DLD1 (cell line): ENCODE measurements around the gene PLEKHD1.

ENCODE experiments used
- in situ Hi-C: cut with HindIII; loops from 2 replicates; pipeline ENCODE4 v1.10.0; 2017; ENCODE audit warnings: low sequenced_read_pairs

PLEKHD1 gene

DNA sequence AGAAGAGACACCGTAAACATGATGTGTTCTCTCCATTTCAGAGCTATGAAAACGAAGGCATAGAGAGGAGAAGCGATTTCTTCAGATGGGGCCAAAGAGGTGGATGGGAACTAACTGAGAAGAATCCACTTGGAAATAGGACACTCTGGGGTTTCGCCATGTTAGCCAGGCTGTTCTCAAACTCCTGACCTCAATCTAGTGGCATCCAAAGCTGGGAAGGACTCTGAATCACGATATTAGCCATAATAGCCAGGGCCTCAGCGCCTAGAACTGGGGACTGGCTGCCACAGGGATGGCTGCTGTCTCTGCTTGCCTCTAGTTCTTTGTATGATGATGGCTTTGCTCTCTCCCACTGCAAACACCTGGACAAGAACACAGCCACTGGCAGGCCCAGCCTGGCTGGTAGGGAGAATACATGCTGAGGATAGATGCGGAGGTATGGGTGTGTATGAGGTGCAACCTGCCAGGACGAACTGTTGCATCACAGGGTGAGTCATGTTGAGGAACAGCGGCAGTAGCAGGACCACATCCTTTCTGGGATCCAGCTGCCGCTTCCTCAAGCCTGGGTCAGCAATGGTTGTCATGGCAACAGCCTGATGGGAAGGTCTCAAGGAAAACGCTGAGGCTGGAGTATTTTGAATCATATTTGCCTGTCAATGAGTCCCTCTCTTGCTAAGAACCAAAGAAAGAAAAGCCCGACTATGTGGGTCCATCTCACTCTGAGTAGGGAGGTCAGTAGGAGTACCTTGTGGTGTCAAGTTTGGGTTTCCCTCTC is 59.0 kb downstream of the PLEKHD1 start:
- in situ Hi-C loops: no loop called here

- in situ Hi-C loops: no loop called here
Measured at GRCh38 chr14:69547701-69548348, 63.3 kb downstream of the PLEKHD1 start.

DNA sequence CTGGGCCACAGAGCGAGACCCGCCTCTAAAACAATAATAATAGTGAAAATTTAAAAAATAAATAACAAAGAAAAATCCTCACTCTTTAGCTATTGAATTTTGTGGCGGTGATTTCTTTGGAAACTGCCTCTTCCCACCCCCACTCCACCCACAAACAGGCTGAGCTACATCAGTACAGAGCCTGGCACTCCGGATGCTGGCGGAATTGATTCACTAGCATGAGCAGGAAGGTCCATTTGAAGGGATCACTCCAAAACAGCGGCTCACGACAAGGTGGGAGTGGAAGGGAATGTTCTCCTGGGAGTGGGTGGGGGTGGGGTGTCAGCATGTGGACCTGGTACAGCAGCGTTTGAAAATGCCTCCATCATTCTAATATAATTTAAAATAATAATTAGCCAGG is 64.0 kb downstream of the PLEKHD1 start:
- in situ Hi-C loops: no loop called here

DNA sequence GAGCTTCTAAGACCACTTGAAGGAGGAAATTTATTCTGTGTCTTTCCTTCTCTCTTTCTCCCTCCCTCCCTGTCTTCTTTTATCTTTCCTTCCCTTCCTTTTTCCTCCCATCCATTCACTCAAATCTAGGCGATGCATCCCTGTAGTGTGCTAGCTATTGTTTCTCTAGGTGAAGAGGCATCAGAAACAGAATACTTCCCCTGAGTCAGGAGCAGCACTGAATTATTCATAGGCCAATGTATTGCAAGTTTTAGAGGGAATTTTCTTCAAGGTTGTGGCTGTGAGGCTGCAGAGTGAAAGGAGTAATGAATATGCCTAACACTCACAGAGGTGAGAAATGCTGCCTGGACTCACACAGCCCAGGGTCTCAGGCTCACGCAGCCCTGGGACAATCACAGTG is 67.0 kb downstream of the PLEKHD1 start:
- in situ Hi-C loops: no loop called here

DNA sequence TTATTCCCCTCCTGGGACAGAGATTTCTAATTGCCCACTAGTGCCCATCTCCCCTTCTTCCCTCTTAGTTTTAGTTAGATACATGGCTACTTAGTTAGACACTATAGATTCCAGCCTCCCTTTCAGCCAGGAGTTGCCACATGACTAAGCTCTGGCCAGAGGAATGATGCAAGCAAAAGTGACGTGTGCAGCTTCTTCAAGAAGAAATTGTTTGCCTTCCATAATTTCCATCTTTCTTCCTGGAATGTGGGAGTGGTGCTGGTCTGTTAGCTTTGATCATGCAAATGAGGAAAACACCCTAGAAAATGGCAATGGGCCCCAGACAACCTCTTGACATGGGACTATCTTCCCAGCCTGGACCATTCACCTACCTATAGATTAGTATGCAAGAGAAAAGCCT is 68.7 kb downstream of the PLEKHD1 start:
- in situ Hi-C loops: no loop called here

DNA sequence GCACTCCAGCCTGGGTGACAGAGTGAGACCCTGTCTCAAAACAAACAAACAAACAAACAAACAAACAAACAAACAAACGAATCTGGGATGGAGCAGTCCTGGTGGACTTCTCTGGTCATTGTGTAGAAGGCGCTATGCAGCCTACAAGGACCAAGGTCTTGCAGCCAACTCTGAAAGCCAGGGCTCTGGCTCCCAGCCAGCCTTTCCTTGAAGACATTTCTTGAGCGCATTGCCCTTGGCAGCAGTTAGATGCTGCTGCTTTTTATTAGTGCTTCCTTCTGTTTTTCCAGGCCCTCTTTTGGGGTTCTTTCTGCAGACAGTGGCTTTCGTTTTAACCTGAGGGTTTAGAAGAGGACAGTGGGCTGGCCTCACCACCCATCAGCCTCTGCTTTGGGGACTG is 70.0 kb downstream of the PLEKHD1 start:
- in situ Hi-C loops: no loop called here

DNA sequence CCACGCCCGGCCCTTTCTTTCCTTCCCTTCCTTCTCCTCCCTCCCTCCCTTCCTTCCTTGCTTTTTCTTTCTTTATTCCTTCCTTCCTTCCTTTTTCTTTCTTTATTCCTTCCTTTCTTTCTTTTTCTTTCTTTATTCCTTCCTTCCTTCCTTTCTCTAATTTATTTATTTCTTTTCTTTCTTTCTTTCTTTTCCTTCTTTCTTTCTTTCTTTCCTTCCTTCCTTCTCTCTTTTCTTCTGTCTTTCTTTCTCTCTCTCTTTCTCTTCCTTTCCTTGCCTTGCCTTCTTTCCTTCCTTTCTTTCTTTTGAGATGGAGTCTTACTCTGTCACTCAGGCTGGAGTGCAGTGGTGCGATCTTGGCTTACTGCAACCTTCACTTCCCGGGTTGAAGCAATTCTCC is 74.2 kb downstream of the PLEKHD1 start:
- in situ Hi-C loops: no loop called here

GRCh38 chr14:69559581-69560011 is 75.1 kb downstream of the PLEKHD1 start:
- in situ Hi-C loops: no loop called here

- in situ Hi-C loops: no loop called here
Measured at GRCh38 chr14:69560826-69561225, 76.3 kb downstream of the PLEKHD1 start.

DNA sequence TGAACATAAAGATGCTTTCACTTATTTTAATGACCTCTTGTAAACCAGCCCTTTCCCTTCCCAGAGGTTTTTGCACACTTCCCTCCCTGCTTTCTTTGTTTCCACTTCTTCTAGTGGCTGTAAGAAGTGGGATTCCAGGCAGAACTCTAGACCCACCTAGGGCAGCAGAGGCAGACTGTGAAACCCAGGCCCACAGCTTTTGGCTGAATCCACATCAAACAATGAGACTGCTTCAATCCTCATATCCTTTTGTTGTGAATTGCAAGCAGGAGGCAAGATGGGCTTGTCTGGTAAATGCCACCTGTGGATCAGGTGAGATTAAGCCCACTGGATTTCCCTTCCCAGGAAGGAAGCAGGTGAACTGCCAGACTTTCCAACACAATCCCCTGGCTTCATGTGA is 77.4 kb downstream of the PLEKHD1 start:
- in situ Hi-C loops: no loop called here

GRCh38 chr14:69567563-69567962 is 83.0 kb downstream of the PLEKHD1 start:
- in situ Hi-C loops: no loop called here

DNA sequence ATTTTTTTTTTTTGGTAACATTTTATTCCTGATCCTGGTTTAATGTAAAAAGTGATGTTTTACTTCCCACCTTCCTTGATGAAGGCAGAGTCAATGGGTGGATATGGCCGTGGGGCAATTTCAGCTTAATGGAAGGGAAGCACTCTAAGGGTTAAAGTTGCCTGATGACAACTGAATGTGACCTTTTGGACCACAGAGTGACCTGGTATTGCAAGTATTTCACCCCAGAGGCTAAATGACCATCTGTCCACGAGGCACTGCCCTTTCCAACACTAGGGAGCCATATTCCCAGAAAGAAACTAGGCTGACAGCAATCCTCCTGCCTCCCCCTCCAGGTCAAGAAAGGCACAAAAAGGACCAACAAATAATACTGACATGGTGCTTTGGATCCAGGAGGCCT is 85.3 kb downstream of the PLEKHD1 start:
- in situ Hi-C loops: no loop called here

DNA sequence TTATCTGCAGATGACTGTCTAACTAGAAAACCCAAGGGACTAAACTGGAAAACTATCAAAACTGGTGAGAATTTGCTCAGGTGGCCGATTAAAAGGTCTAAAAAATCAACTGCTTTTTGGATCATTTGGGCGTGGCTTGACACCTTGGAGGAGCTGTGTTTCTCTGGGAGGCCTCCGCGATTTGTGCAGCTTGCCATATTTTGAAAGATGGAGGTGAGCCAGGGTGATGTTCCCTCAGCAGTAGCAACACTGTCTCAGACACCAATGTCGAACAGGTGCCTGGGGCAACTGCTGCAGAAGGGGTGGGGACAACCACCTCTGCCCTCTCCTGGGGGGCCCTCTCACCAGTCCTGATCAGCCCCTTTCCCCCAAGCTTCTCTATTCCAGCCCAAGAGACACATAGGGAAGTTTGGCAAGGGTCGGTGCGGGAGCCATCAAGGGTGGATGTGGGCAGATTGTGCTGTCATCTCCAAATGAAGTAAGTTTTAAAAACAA is 86.4 kb downstream of the PLEKHD1 start:
- in situ Hi-C loops: no loop called here

DNA sequence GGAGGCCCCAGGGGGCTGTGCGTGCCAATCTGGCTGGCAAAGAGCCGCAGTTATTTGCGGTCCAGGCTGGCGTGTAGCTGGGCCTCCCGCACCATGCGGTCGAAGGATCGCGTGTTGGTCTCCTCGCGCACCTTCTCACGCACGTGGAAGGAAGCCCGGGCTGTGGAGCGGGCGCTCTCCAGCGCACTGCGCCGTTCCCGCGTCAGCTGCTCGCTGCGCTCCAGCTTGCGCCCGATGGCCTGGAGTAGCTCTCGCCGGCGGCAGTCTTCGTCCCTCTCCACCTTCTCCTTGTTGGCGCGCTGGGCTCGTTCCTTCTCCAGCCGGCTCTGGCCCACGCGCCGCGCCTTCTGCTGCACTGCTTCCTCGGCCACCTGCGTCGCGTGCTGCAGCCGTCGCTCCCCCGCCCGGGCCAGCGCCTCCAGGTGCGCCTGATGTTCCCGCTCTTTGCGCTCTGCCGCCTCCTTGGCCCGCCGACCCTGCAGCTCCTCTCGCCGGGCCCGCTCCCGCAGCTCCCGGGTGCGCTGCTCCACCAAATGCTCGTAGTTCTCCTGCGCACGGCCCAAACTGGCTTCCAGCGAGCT is 87.0 kb downstream of the PLEKHD1 start:
- in situ Hi-C loops: no loop called here

- in situ Hi-C loops: no loop called here
Measured at GRCh38 chr14:69572030-69572840, 87.7 kb downstream of the PLEKHD1 start.

- in situ Hi-C loops: no loop called here
Measured at GRCh38 chr14:69572841-69573135, 88.3 kb downstream of the PLEKHD1 start.

GRCh38 chr14:69573205-69573830 is 88.8 kb downstream of the PLEKHD1 start:
- in situ Hi-C loops: no loop called here

DNA sequence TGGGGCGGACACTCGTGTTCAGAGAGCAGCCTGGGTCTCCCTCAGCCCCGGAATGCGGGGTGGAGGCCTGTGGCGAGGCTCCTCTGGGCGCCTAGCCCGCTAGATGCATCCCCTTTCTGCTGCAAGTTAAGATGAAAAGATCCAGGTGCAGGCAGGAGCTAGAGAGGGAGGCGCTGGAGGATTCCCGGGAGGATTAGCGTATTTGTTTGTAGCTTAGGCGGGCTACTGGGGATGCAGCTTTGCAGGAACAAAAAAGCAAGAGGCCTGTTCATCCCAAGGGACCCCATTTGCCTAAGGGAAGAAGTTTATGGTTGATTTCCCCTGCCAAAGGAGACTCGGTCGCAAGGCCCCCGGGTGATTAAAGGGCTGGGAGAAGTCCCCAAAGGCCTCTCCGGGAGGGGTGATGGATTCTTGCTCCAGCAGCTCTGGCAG is 89.3 kb downstream of the PLEKHD1 start:
- in situ Hi-C loops: no loop called here

DNA sequence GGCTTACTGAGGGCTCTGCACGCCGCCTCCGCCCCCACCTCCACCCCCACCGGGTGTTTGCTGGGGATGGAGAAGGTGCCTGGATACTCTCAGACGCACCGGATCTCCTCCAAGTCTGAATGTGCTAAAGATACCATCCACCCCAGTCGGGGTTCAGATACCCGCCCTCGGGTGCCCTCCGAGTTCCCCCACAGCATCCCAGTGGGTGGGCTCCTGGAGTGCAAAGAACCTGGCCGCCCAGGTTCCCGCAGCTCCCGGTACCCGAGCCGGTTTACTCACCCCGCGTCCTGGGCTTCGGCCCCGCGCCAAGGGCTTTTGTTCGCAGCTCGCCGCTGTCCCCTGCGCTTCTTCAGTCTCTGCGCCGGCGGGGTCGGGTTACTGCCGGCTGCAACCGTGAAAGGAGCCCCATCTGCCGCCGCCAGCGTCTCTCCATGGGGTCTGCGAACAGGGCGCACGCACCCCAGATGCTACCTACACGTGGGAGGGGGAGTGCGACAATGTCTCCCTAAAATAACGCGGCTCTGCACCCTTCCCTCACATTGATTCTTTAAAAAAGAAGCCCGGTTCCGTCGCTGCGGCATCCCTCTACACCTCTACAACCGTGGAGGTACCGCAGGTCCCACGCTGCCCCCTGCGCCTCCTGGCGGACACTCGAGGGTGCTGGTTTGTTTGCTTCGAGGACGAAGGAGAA is 89.9 kb downstream of the PLEKHD1 start, which contains the start of gene CCDC177:
TSS of gene CCDC177 (minus strand) at position 609 of the 691 bp plus-strand sequence. CDS start 1,249 bp downstream, outside the sequence.
- in situ Hi-C loops: no loop called here

- in situ Hi-C loops: no loop called here
Measured at GRCh38 chr14:69574954-69575295, 90.4 kb downstream of the PLEKHD1 start.
